ENCODE results near the gene COA8.

GRCh38 chr14:103538291-103539055 lies 24.3 kb upstream of the COA8 start:
- TF ChIP-seq CTCF (IDR thresholded peaks at IDR 0.05; ENCODE audit: poor library complexity, severe bottlenecking) (no peak), REST (IDR thresholded peaks at IDR 0.05; ENCODE audit: borderline replicate concordance) (no peak), EP300 (conservative IDR thresholded peaks at IDR 0.05; ENCODE audit: poor library complexity, severe bottlenecking) (no peak)
